SIG-M5 treated with dmso at 0.1 percent for 504 hours (cell line): ENCODE data around the gene CPHXL2.

ENCODE experiments used
- DNase-seq: peaks from one replicate; lab custom pipeline; 2025; ENCODE audit not compliant: unreplicated experiment; lab: John Stamatoyannopoulos, UW

CPHXL2 gene

DNA sequence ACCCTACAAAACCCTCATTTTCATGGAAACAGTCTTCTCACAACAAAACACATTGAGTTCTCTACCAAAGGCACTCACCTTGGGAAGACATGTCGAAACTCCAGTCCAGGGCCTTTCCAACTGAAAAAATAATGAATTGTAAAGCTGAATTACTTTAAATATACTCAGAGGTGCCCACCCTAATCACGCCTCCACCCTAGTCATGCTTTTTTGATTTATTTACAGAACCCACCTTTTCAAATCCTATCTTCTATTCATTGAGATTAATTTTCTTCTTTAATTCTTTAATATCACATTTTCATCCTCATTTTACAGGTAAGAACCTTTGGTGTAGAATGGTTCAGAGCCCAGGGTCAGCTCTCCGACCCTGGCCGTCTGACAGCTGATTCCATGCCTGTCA lies at the start of gene CPHXL2:
Gene CPHXL2 (minus strand): TSS at position 101 of the 400 bp plus-strand sequence. CDS start 10 bp downstream, at position 91.
- no peak for DNase-seq

DNA sequence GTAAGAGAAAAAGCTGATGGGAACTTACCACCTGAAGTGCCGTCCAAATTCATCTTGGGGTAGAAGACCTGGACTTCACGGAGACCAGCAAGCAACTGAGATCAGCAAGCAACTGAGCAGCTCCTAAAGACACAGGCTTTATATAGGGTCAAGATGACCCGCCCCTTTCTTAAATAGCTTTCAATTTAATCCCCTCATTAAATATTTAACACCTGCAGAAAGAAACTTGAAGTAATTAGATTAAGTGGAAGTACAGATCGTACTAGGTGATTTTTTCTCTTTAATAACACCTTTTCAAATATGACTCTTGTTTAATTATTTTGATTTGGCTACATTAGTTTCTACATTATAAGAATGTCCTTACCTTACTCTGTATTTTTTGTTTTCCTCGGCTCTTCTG lies 49.6 kb upstream of the CPHXL2 start, which contains the start of gene CPHXL:
Gene CPHXL (minus strand): TSS at position 101 of the 400 bp plus-strand sequence. CDS start 48 bp downstream, at position 53.
- no peak for DNase-seq

DNA sequence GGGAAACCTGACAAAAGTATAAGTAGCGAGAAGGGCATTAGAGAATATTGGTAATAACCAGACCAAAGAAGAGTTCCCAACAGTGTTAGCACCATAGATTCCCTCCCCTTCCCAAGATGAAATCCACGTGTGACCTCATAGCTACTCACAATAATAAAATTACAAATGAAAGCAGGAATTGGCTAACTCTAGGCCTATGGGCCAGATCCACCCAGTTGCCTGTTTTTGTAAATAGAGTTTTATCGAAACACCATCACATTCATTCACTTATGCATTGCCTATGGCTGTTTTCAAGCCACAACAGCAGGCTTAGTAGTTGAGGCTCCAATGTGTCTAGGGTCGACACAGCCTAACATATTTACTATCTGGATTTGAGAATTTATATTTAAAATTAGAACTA lies 41.6 kb upstream of the CPHXL2 start:
- DNase-seq = no peak

DNA sequence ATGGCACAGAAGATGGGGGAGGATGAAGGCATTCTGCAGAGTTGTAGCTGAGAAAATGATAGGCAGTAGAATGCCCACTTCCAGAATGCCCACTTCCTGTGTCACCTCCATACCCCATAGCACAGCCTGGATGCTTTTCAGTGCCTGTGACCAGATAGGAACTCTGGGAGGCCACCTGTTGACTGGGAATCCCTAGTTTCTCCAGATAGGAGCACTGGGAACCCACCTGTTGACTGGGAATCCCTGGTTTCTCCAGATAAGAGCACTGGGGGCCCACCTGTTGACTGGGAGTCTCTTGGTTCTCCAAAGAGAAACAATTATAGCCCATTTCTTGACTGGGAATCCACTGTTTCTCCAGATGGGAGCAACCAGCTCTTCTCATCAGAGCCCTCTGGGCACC lies 37.9 kb upstream of the CPHXL2 start:
- no peak for DNase-seq

DNA sequence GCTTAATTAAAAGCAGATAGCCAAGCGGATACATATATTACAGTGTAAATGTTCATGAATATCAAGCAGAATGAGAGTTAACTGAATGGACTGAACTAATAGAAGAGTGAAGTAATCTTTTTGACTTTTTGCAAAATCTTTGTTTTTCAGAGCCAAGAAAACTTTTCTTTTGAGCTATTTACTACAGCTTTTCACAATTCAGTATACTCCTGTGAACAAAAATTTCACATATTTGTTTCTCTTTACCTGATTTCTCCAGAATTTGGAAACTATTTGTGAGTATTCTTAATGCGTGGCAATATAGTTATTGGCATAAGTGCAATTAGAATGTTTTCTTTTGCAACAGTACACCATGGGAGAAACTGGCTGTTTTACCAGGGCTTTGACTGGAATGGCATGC lies 33.5 kb upstream of the CPHXL2 start:
- DNase-seq = no peak

DNA sequence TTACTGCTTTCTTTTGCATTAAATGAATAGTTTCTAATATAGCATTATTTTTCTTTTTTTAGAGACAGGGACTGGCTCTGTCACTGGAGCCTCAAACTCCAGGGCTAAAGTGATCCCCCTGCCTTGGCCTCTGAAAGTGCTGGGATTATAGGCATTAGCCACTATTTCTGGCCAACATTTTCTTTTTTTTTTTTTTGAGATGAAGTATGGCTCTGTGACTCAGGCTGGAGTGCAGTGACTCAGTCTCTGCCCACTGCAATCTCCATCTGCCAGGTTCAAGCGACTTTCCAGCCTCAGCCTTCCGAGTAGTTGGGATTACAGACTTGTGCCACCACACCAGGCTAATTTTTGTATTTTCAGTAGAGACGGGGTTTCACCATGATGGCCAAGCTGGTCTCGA lies 26.5 kb upstream of the CPHXL2 start:
- no peak for DNase-seq

DNA sequence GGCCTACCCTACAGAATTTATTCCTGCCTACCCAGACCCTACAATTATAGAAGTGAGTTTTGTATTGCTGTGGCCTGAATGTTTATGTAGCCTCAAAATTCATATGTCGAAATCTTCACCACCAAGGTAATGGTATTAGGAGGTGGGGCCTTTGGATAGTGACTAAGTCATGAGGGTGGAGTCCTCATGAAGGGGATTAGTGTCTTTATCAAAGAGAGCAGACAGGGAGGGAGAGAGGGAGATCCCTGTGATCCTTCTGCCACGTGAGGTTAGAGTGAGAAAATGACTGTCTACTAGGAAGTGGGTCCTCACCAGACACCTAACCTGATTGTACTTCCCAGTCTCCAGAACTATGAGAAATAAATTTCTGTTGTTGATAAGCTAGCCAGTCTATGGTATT lies 25.4 kb upstream of the CPHXL2 start:
- DNase-seq = no peak

DNA sequence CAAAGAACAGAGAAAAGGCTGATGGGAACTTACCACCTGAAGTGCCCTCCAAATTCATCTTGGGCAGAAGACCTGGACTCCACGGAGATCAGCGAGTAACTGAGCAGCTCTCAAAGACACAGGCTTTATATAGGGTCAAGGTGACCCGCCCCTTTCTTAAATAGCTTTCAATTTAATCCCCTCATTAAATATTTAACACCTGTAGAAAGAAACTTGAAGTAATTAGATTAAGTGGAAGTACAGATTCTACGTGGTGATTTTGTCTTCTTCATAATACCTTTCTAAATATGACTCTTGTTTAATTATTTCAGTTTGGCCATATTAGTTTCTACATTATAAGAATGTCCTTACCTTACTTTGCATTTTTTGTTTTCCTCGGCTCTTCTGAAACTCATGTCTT lies 24.6 kb upstream of the CPHXL2 start, which contains the start of gene DUXB:
Gene DUXB (minus strand): TSS at position 101 of the 400 bp plus-strand sequence. CDS start 43 bp downstream, at position 58.
- DNase-seq = no peak

DNA sequence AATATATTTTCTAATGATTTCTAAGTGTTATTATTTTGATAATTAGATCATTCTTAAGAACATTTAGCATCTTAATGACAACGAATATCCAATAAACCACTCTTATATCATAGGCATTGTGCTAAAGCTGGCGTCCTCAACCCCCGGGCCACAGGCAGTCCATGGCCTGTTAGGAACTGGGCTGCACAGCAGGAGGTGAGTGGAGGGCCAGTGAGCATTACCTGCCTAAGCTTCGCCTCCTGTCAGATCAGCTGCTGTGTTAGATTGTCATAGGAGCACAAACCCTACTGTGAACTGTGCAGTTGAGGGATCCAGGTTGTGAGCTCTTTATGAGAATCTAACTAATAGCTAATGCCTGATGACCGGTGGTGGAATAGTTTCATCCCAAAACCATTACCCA lies 20.8 kb upstream of the CPHXL2 start:
- no peak for DNase-seq

DNA sequence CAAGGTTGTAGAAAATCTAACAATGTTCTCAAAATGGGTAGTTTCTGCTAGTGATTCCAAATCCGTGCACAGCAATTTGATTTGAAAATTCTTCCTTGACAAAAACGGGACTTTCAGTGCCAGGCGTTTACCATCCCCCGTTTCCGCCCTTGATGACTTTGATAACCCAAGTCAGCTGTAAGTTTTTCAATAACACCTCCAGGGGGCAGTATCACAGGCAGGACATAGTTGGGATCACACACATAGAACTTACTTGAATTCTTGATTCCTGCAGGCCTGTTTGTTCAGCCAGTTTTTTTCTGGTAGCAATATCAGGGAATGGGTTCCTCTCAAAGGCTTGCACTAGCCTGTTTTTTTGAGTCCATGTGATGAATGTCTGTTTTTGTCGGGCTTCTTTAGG lies 18.9 kb upstream of the CPHXL2 start:
- no peak for DNase-seq

DNA sequence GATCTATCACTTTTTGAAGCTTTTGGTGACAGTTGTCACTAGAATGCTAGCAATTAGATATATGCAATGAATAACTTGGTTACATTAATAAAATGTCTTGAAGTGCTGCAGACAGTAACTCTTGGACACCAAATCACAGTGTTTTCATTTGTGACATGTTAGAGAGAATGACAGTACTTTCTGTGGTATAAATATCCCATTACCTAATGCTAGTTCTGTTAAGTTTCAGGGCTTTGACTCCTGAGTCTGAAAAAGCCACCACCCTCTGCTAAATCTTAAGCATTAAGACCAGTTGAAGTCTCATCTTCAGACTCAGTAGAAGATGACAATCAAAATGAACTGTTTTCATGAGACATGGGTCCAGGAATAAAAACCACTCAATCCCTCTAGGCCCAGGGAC lies 10.6 kb upstream of the CPHXL2 start:
- DNase-seq = no peak

DNA sequence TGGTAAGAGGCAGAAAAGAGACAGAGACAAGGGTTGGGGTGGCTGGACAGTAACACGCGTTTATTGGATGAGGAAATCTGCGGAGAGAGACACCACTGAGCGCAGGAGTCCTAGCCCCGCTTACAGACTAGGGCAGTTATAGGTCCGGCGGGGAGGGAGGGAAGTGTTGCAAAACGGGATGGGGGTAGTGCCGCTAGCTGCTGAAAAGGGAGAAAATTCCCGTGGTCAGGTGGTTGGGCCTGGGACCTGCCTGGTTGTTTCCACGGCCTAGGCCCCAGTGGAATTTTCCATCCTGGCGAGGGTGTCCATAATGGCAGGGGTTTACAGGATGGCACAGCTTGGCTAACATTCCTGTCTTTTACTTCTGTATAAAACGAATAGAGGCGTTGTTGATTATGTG lies 5.5 kb upstream of the CPHXL2 start:
- no peak for DNase-seq

DNA sequence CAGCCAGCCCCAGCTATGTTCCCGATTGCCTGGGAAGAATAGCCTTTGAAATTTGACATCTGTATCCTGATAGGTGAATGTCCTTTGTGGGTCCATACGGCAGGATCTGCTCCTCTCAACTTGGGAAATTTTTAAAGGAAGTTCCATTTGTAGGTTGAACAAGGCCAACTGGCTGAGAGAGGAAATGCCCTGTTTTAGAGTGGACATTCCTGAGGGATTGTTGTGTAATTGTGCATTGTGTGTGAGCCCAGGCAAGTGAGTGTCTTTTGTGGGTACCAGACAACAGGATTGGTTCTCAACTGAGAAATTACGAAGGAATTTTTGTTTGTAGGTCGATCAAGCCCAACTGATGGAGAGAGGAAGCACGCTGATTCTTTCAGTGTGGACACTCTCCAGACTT lies 2.6 kb upstream of the CPHXL2 start:
- DNase-seq = no peak

DNA sequence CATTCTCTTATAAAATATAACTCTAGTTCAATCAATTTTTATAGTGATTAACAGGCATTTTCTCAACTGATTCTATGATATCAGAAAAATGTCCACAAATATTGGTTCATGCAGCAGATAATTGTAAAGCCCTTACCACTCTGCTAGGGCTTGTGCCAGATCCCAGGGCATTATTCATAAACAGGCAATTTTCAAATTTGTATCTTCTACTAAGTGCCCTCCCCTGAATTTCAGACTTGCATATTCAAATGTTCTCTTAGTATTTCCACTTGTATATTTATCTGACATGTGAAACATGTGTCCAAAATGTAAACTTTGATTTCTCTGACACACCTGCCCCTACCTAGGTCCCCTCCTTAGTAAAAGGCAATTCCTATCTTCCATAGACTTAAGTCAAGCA lies 9.3 kb downstream of the CPHXL2 start:
- no peak for DNase-seq

DNA sequence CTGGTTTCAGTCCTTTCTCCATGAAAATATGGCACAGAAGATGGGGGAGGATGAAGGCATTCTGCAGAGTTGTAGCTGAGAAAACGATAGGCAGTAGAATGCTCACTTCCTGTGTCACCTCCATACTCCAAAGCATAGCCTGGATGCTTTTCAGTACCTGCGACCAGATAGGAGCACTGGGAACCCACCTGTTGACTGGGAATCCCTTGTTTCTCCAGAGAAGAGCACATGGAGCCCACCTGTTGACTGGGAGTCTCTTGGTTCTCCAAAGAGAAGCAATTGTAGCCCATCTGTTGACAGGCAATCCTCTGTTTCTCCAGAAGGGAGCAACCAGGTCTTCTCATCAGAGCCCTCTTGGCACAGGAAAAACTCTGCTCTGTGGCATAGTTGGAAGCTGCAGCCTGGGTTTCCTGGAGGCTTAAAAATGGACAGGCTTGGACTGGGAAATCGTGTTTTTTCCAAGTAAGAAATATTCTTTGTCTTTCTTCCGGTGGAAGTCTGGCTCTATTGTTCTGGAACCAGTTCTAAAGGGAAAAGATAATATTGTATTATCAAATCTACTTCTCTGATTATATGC lies 16.0 kb downstream of the CPHXL2 start:
- DNase-seq = no peak

DNA sequence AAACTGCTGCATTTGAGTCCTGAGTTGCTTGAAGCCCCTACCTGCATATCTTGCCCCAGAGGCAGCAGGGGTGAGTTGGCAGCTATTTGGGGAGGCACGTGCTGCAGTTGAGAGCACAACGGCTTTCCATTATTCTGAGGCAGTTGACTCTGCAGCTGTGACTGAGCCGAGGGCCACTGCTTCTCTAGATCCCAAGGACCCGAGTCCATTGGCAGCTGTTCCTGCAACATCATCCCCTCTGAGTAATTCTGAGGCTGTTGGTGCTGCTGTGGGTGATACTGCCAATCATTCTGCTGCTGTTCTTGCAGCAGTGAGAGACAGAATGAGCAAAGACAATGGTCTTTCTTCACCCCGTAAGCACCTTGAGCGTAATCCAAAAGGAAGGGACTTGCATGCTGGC lies 16.5 kb downstream of the CPHXL2 start:
- DNase-seq = no peak

DNA sequence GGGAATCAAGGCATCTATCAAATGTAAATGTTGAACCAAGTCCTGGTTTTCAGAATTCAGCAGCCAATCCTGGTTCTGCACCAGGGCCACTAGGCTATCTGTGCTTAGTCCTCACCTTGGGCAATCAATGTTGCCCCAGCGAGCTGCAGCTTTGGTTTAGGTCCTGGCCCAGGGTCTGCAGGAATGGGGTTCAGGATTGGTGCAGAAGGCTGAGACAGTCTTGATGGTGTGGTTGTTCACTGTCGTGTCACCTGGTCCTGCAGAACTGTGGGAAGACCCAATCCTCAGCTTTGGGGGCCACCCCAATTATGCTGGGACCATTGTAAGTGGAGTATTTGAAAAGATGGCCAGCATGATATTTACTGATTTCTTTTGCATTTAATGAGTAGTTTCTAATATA lies 18.6 kb downstream of the CPHXL2 start:
- DNase-seq = no peak

DNA sequence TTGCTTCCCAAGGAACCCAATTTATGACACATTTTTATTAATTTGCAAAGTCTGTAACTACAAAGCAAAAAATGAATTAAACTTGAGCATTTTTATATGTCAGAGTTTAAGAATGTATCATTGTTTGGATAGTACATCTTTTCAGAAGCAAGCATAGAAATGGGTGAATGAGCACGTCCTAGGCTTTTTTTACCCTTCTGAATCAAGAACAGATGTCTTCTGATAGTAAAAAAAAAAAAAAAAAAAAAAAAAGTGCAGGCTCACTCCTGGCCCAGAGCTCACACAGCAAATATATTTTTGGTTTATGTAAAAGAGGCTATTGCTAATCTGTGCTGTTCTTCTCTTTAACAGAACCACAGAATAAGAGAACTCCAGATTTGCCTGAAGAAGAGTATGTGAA lies 22.9 kb downstream of the CPHXL2 start:
- DNase-seq = no peak

DNA sequence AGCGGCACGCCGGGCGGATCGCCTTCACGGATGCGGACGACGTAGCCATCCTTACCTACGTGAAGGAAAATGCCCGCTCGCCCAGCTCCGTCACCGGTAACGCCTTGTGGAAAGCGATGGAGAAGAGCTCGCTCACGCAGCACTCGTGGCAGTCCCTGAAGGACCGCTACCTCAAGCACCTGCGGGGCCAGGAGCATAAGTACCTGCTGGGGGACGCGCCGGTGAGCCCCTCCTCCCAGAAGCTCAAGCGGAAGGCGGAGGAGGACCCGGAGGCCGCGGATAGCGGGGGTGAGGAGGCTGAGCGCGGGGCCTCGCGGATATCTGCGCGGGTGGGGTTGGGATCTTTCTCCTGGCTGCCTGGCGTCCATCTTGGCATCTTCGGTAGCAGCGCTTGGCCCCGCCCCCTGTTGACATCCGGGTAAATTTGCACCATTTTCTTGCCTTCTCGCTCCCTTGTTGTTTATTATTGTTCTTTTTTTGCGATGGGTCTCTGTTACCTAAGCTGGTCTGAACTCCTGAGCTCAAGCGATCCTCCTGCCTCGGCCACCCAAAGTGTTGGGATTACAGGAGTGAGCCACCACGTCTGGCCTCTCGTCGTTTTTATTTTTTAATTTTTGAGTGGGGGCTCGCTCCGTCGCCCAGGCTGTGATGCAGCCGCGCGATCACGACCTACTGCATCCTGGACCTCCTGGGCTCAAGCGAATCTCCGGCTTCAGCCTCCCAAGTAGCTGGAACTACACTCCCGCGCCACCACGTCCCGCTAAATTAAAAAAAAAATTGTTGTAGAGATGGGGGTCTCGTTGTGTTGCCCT lies 28.3 kb downstream of the CPHXL2 start:
- DNase-seq = peak; percentile 77

DNA sequence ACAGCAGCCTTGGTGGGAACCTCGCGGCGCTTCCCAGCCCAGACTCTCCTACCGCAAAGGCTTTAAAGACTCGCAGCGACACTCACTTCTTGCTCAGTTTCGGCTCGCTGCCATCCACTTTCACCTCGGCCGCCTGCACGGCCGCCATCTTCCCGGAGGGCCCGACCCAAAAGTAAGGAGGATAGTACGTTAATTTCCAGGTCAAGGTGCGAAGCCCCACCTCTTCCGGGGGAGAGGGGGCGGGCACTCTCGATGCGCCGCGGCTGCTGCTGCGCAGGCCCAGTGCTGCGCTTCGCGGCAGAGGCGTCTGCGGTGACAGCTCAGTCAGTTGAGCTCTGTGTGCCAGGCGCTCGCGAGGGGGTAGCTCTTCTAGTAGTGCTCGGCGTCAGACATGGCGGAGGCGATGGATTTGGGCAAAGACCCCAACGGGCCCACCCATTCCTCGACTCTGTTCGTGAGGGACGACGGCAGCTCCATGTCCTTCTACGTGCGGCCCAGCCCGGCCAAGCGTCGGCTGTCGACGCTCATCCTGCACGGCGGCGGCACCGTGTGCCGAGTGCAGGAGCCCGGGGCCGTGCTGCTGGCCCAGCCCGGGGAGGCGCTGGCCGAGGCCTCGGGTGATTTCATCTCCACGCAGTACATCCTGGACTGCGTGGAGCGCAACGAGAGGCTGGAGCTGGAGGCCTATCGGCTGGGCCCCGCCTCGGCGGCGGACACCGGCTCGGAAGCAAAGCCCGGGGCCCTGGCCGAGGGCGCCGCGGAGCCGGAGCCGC lies 29.1 kb downstream of the CPHXL2 start, which contains the start of the genes KARS1 and TERF2IP:
Gene KARS1 (minus strand): TSS at position 174 of the 773 bp plus-strand sequence. CDS start 26 bp downstream, at position 148.
Gene TERF2IP (plus strand): TSS at position 282 of the 773 bp plus-strand sequence. CDS start 110 bp downstream, at position 392.
- DNase-seq = peak; percentile 93

DNA sequence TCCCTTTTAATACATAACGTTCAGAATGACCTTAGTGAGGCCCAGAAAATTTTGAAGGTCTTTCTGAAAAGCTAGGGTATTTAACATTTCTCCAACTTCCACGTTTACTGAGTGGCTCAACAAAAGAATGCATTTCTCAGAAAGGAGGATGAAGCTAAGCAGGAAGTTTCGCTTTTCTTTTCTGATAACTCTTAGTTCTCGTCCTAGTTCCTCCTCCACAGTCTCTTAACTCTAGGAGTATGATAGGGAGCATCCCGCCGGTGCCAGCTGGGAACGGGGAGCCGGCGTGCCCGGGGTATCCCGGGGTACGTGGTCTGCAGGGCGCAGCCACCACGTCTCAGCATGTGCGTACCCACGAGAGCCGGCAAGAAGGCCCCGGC lies 29.7 kb downstream of the CPHXL2 start:
- peak; percentile 33 for DNase-seq
